Fibroblast of skin of left biceps (primary cell): ENCODE measurements around the gene PTPRU.
A peak's percentile ranks its signal among the peaks of the same experiment; 100 is the strongest.

Experiments
- DNase-seq, 2 experiments: peaks; one replicate each; pipeline ENCODE4 v3.0.0-alpha.2; 2013; ENCODE audit warnings: low read depth in 2 of 2

Gene PTPRU

GRCh38 chr1:29245876-29246275 is 9.6 kb downstream of the PTPRU start:
- no peak for DNase-seq

GRCh38 chr1:29247044-29247443 is 10.7 kb downstream of the PTPRU start:
- DNase-seq = no peak

GRCh38 chr1:29247571-29248273 is 11.4 kb downstream of the PTPRU start:
- no peak for DNase-seq

GRCh38 chr1:29248409-29248808 is 12.1 kb downstream of the PTPRU start:
- DNase-seq = no peak

- DNase-seq = no peak
Observed at GRCh38 chr1:29249170-29249691, 12.9 kb downstream of the PTPRU start.

- no peak for DNase-seq
Observed at GRCh38 chr1:29249951-29250581, 13.7 kb downstream of the PTPRU start.

GRCh38 chr1:29251164-29252124 is 15.1 kb downstream of the PTPRU start:
- DNase-seq = no peak

- no peak for DNase-seq
Observed at GRCh38 chr1:29253180-29253579, 16.9 kb downstream of the PTPRU start.

- no peak for DNase-seq
Observed at GRCh38 chr1:29254346-29254745, 18.0 kb downstream of the PTPRU start.

GRCh38 chr1:29255134-29255666 is 18.9 kb downstream of the PTPRU start:
- DNase-seq = no peak

- no peak for DNase-seq
Observed at GRCh38 chr1:29256394-29256793, 20.1 kb downstream of the PTPRU start.

GRCh38 chr1:29256979-29257804 is 20.9 kb downstream of the PTPRU start:
- DNase-seq = no peak

- no peak for DNase-seq
Observed at GRCh38 chr1:29258189-29258975, 22.1 kb downstream of the PTPRU start.

GRCh38 chr1:29258976-29259801 is 22.9 kb downstream of the PTPRU start:
- no peak for DNase-seq

GRCh38 chr1:29259802-29260441 is 23.6 kb downstream of the PTPRU start:
- no peak for DNase-seq

- no peak for DNase-seq
Observed at GRCh38 chr1:29260531-29260930, 24.2 kb downstream of the PTPRU start.

GRCh38 chr1:29264773-29265389 is 28.6 kb downstream of the PTPRU start:
- peak in 1 of 2 experiments; percentile 46 for DNase-seq

GRCh38 chr1:29266912-29267311 is 30.6 kb downstream of the PTPRU start:
- DNase-seq = no peak
